Measurements from ENCODE around the gene BPGM.
"Not testable (repeated sequence)": the region's sequence is repeated elsewhere in the genome, so short reads cannot be mapped to it uniquely, and the experiment has no call there.

The BPGM gene

DNA sequence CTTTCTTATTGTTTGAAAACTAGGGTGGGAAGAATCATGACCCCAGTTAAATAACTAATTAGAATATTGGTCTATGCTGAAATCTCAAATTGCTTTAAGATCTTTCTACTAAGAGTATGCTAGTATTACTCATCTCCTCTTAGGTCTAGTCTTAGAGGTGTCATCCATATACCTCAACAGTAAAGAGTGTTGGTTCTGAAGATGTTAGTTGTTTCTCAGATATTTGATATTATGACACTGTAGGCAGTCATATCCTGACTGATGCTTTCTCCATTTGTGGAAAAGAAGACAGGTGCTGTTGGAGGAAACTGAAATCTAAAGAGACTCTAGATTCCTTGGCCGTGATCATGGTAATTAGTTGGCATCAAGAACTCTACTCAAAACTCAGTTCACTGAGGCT is 21.2 kb downstream of the BPGM start:
- DNase-seq, result no peak

GRCh38 chr7:134669388-134669787 is 22.7 kb downstream of the BPGM start:
- DNase-seq, result no peak

- no peak for DNase-seq
These were observed 23.3 kb downstream of the BPGM start for GRCh38 chr7:134669845-134670373.

GRCh38 chr7:134671609-134672008 is 25.0 kb downstream of the BPGM start:
- DNase-seq, result no peak

GRCh38 chr7:134674424-134674823 is 27.8 kb downstream of the BPGM start:
- DNase-seq, result no peak

DNA sequence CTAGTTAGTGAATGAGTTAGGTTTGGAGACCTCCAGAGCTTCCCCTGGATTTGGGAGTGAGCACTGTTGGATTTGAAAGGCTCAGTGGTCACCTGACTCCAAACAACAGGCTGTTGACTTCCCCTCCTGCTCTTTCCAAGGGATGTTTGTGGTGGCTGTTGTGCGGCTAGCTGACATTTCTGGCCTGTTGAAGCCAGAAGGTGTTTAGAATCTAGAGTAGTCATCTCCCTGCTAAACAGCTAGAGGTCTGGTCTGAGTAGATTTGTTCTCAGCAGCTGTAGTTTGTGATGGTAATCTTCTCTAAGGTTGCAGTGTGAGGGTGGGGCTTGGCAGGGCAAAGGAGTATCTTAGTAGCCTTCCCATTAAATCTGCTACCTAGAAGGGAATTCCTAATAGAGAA is 30.1 kb downstream of the BPGM start:
- DNase-seq, result no peak

- no peak for DNase-seq
These were observed 31.5 kb downstream of the BPGM start for GRCh38 chr7:134678115-134678514.

- no peak for DNase-seq
These were observed 32.4 kb downstream of the BPGM start for GRCh38 chr7:134679006-134679405.

- DNase-seq, result no peak
These were observed 37.5 kb downstream of the BPGM start for GRCh38 chr7:134684165-134684564.

- no peak for DNase-seq
These were observed 38.6 kb downstream of the BPGM start for GRCh38 chr7:134685250-134685649.

DNA sequence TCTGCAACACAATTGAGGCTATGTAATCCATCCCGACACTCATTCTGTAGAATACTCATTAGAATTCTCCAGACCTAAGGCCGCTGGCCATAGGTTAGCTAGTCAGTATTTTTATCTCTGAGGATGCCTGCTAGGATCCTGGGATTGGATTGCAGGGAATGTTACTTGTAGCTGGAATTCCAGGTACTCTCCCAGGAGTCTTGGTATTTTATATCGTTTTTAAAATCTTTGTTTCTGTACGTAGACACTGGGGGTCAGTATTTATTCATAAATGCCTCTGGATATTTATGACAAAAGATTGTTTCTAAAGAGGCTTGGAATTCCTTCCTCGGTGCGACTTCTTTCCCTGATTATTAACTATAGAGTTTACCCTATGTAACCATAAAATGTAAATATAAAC is 40.1 kb downstream of the BPGM start:
- no peak for DNase-seq

- DNase-seq, result not testable (repeated sequence)
These were observed 42.9 kb downstream of the BPGM start for GRCh38 chr7:134689550-134689949.

DNA sequence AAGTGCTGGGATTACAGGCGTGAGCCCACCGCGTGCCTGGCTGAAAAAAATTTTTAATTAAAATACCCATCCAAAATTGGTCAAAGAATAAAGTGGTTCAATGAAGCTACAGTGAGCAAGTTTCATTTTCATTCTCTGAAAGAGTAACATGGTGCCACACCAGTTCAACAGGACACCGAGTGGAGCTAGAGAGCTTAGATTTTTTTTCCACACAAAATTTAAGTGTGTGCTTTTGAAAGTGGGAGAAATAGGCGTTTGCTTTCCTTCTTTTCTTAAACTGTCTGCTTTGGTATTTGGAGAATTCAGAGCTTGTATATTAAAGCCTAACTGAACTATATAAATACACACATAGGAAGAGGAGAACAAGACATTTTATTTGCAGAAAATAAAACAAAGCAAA is 43.4 kb downstream of the BPGM start:
- DNase-seq, result no peak

DNA sequence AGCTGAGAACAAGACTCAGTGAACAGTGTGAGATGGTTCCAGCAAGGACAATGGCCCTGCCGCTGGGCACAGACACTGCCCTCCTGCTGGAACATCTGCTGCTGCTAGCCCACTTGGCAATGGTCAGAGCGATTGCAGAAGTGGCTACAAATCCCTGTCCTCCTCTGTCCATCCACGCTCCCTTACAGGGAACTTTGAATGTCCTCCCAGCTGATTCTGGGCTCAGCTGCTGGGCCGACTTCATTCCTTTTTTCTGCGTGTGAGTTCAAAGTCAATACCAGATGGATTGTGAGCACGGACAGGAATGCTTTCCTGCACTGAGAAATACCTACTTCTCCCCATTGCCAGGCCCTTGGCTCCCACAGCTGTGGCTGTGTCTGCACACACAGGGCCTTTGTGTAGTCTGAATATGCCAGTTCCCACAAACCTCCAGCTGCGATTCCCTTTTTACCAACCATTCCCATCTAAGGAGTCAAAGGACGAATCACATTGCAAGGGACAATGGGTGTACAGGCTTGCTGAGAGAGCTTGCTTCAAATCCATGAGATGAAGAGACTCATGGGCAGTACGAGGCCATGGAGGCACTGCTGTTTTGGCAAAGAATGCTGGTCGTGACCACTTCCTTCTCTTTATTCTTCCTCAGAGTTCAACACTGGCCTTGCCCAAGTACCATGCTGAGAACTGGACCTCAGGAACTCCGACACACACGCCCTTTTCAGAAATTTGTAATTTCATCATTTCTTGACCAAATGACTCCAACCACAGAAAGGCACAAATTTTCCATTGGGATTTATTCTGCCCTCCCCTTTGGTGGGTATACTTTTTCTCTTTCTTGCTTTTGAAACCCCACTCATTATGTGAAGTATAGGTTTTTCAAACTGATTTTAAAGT is 44.2 kb downstream of the BPGM start:
- DNase-seq, result no peak

GRCh38 chr7:134691546-134692343 is 45.1 kb downstream of the BPGM start:
- DNase-seq, result no peak

- no peak for DNase-seq
These were observed 45.7 kb downstream of the BPGM start for GRCh38 chr7:134692344-134692705.

- no peak for DNase-seq
These were observed 46.6 kb downstream of the BPGM start for GRCh38 chr7:134693256-134693655.

- no peak for DNase-seq
These were observed 47.6 kb downstream of the BPGM start for GRCh38 chr7:134694299-134694698.

- no peak for DNase-seq
These were observed 48.1 kb downstream of the BPGM start for GRCh38 chr7:134694767-134695166.

- DNase-seq, result no peak
These were observed 48.7 kb downstream of the BPGM start for GRCh38 chr7:134695321-134695860.

DNA sequence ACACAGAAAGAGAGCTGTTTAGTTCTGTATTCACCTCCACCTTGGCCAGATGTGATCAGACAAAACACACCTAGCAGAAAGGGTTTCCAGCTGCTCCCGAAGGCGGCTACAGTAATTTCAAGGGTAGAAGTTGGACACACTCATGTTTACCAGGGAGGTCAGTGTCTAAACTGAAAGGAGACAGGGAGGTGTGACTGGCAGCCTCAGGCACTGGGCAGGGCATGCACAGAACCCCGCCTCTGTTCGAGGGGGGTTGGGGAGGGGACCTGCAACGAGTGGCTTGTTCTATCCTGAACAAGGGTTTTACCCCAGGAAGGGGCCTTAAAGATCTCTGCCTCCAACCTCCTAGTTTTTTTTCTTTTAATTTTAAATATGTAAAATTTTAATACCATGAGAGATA is 49.6 kb downstream of the BPGM start:
- DNase-seq, result no peak

GRCh38 chr7:134697205-134697886 is 50.7 kb downstream of the BPGM start:
- no peak for DNase-seq

DNA sequence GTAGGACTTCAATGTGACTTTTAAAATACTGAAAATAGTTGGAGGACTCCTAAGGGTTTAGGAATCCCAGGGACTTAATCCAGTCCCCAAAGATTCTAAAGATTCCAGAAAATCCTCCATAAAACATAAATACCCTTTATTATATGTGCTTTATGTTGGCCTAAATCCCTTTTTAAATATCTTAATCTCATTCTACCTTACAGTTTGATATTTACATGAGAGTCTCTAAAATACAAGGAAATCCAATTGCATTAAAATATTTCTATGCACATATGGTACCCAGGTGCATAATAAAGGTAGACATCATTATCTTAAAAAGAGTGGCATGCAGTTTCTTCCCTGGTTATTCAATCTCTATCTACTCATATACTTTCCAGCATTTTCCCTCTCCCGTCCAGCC is 51.8 kb downstream of the BPGM start:
- DNase-seq, result no peak

All from NCI-H1092 treated with DMSO at 0.1 percent for 48 hours (cell line).